Epithelial cell of proximal tubule (primary cell): ENCODE results near the gene GK. TPM values are rescaled to one million over a fixed set of nuclear protein-coding genes. Genes with fewer than 3 reads are reported as not detected.

Source experiments
- DNase-seq: peaks from one replicate; pipeline ENCODE4 v3.0.0-alpha.2; 2011; ENCODE audit warnings: low read depth
- H3K4me3 ChIP-seq: 2 replicates; pipeline ENCODE4 v1.5.1; 2011; ENCODE audit warnings: low read depth, mild to moderate bottlenecking, low read length
- total RNA-seq: library from RNA; depleted of rRNA; stranded (reverse); fragments of >200 nt; gene quantifications from 2 replicates; pipeline ENCODE4 v1.2.3, GENCODE V29; 2015
- TF ChIP-seq, protein P1 (sequence below): conservative IDR thresholded peaks from 2 replicates; pipeline ENCODE4 v1.5.1; 2012; ENCODE audit warnings: low read depth, mild to moderate bottlenecking, low read length

Gene GK
- total RNA-seq, 1 donor from 2014 or later = 2.0 TPM

DNA sequence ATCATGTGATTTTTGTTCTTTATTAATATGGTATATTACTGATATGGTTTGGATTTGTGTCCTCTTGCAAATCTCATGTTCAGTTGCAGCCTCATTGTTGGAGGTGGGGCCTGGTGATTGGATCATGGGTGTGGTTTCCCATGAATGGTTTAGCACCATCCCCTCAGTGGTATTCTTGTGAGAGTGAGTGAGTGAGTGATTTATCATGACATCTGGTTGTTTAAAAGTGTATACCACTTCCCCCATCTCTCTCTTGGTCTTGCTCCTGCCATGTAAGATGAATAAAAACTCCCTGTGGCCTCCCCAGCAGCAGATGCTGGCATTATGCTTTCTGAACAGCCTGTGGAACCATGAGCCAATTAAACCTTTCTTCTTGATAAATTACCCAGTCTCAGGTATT lies 124.4 kb downstream of the GK start:
- no peak for DNase-seq
- no peak overlapping the region for H3K4me3 ChIP-seq
- TF ChIP-seq, protein P1, sequence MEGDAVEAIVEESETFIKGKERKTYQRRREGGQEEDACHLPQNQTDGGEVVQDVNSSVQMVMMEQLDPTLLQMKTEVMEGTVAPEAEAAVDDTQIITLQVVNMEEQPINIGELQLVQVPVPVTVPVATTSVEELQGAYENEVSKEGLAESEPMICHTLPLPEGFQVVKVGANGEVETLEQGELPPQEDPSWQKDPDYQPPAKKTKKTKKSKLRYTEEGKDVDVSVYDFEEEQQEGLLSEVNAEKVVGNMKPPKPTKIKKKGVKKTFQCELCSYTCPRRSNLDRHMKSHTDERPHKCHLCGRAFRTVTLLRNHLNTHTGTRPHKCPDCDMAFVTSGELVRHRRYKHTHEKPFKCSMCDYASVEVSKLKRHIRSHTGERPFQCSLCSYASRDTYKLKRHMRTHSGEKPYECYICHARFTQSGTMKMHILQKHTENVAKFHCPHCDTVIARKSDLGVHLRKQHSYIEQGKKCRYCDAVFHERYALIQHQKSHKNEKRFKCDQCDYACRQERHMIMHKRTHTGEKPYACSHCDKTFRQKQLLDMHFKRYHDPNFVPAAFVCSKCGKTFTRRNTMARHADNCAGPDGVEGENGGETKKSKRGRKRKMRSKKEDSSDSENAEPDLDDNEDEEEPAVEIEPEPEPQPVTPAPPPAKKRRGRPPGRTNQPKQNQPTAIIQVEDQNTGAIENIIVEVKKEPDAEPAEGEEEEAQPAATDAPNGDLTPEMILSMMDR = no peak

DNA sequence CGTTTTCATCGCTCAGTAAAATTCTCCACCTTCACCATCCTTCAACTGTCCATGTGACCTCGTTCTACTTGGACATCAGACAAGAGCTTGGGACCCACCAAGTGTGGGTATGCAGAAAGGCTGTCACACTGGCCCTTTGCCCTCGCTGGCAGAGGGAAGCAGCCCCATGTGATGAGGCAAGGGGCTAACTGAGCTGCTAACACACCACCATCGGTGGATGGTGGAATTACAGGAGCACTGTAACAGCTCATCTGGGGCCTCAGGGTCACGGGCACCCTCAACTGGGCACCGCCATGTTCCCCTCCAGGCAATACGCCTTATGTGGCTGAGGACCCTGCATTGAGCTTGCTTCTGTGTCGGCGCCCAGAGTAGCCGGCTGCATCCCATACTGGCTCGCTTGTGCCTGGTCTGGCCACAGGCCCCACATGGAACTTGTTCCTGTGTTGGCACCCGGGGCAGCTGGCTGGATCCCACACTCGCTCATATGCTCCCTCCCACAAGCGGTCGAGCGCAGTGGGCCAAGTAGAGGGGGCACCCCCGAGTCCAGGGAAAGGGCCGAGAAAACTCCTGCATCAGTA lies 126.3 kb downstream of the GK start:
- TF ChIP-seq, protein P1 = no peak
- DNase-seq = no peak
- no peak overlapping the region for H3K4me3 ChIP-seq

Other genes with a start within 250 kb of the GK start
- gene TASL, start 75.7 kb upstream of the GK start, total RNA-seq = not detected in 2 replicates
- gene TAB3, start 235.8 kb downstream of the GK start, total RNA-seq = 12.9 and 19.4 TPM in 2 replicates